Measurements from ENCODE around the gene TMED9.
"Not testable (repeated sequence)": the region's sequence is repeated elsewhere in the genome, so short reads cannot be mapped to it uniquely, and the experiment has no call there.

GRCh38 chr5:177634912-177635311 is 42.9 kb downstream of the TMED9 start:
- not testable (repeated sequence) for TF ChIP-seq CTCF, POLR2A (IDR thresholded peaks at IDR 0.05)
